GM21576 (cell line): ENCODE measurements around the gene ANK2.
"Not testable (repeated sequence)": the region's sequence is repeated elsewhere in the genome, so short reads cannot be mapped to it uniquely, and the experiment has no call there.

Experiments used
- ATAC-seq: cut with Tn5 transposase; IDR thresholded peaks from one replicate; pipeline ENCODE4 v1.9.1; 2021; ENCODE audit warnings: mild to moderate bottlenecking, moderate library complexity; ENCODE audit not compliant: unreplicated experiment

ANK2 gene

DNA sequence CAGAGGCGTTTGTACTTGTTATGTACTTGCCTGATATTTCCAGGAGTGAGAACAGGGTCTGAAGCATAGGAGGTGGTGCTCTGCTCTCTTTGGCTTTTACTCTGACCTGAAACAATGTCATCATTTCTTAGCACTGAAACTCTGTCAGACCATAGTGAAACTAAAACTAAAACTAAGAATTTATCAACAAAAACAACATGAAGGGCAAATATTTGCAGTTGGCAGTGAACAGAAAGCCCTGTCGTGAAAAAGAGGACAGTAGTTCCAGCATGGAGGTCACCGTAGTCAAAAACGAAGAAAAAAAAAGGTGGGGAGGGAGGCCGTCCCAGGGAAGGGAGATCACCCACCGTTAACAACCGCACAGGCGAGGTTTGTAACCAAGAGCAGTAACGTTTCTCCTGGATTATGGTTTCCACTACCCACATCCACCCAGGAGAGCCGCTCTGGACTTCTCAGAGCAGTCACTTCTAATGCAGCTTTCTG is 97.5 kb downstream of the ANK2 start:
- ATAC-seq = peak; percentile 82

DNA sequence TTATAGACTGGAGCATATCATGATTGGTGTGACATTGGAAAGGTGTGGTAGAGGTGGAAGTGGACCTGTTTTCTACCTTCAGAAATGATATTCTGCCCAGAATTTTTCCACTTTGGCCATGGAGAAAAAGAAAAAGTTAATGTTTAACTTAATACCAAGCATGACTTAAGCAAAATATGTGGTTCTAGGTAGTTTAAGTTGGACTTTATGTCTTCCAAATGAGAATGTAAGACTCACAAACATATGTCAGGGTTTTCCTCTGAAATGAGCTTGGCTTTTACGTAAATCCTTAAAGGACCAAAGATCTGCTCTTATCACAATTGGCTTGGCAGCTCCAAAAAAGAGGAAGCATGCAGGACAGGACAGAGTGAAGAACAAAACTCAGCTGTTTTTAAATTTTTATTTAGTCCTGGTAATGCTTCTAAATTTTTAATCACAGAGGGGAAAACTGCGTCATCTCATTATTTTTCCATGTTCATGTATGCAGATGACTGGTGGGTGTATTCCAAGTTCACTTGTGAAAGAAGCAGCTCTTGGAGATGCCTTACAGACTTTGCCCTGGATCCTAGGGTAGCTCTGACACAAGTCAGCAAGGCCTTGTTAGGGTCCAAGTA is 98.2 kb downstream of the ANK2 start:
- ATAC-seq = no peak

DNA sequence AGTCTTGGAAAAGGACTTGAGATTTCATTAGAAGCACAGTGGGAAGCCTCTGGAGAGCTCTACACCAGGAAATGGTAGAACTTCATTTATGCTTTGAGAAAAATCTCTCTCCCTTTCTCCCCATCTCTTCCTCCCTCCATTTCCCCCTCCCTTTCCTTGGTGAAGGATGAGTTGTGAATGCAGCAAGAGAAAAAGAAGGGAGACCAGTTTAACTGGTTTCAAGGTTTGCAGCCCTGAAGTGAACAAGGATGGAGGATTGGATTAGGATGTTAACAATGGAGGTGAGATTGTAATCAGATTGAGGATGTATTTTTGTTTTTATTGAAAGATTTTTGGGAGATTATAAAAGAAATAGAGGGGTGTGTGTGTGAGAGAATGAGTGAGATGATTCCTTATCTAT is 99.5 kb downstream of the ANK2 start:
- ATAC-seq = no peak

DNA sequence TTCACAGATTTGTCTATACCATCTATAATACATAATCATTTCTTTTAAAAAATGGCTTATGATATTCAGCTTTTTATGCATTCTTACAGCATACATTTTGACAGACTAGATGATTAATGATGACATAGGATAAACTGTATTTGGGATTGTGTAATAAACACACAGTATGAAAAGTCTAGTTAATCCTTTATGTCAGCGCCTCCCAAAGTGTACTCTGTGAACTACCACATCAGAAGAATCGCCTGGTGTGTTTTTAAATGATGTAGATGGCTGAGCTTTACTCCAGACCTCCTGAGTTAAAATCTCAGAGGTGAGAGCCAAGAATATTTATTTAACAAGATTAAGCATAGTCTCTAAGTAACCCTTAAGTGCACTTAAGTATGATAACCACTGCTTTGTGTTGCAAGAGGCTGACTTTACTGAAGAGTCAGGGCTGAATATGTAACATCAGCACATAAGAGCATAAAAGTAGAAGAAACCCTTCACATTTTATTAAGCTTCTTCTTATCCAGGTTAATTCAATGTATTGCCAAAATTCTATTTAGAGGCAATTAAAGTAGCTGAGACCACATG is 104.2 kb downstream of the ANK2 start:
- ATAC-seq = no peak

DNA sequence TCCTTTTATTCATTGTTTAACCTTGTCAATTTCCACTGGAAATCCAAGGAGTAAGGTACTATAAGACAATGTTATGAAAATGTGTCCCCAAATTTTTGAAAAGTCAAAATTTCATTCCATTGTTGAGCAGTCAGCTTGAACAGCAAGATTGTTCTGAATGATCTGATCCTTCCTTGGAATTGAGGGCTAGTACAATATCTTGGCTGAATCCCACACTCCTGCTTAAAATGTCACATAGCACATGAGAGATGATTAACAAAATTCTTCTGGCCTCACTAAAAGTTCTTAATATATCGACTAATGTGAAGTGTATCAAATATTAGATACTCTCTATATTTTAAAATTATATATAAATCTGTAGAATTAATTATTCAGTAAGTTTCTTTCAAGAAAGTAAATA is 104.8 kb downstream of the ANK2 start:
- ATAC-seq = no peak

DNA sequence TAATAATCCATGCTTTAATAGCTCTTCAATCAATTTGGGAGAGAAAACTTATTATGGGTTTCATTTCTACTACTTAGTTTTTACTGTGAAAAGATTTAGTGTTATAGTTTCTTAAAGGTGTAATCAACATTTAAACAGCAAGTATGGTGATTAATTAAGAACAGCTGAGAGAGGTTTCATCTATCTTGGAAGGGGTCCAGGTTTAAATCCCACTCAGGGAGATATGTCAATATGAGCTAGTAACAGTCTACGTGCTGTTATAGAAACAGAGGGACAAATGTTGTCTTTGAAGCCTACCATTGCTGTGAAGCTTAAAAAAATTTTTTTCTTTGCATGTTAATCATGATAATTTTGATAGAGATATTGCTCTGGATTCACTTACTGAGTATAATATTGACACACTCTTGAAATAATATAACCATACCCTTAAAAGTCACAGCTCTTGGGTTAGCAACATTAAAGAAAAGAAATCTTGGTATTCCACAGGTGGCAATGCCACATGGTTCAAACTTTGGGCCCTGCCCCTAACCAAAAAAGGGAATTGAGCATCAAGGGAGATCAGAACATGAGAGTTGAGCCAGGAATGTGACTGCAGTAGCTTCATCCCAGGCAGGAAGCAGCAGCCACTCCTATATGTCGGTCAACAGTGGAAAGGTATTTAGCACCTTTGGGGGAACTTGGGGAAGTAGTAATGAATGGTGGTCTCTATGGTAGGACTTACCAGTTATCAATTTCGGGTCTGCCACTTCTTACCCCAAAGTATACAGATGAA is 107.8 kb downstream of the ANK2 start:
- no peak for ATAC-seq

DNA sequence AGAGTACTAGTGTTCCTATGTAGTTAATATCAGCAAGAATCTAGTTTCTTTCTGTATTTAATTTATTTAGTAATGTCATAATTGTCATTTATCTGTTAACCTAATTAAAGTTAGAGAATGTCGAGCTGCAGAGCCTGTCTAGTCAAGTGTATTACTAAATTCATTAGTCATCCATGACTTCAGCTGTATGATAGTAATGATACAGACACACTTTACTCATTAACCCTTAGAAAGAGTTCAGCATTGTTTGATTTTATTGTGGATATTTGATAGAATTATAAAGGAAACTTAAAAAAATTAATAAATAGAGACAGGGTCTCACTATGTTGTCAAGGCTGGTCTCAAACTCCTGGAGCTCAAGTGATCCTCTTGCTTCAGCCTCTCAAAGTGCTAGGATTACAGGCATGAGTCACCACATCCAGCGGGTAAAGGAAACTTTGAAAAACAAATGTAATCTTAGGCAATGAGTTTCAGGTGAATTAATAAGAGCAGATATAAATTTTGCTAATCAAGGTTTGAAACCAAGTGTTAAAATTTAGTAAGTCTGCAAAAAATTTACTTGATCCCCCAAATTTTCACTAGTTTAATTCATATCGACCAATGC is 110.6 kb downstream of the ANK2 start:
- ATAC-seq = no peak

DNA sequence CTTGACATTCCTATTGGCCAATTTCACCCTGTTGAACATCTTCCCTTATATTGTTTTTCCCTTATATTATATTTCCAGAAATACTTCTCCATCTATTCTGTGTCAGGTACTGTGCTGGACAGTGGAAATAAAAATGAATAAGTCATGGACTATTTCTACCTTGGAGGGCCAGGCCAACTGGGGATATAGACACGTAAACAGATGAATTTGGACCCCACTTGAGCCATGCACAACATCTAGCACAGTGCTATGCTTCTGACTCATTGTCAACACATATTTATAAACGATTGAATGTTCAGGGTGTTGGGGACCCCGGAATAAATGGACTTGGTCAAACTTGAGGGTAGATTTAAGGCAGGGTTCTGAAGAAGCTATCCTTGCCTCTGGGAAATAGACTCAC is 111.1 kb downstream of the ANK2 start:
- ATAC-seq = no peak

DNA sequence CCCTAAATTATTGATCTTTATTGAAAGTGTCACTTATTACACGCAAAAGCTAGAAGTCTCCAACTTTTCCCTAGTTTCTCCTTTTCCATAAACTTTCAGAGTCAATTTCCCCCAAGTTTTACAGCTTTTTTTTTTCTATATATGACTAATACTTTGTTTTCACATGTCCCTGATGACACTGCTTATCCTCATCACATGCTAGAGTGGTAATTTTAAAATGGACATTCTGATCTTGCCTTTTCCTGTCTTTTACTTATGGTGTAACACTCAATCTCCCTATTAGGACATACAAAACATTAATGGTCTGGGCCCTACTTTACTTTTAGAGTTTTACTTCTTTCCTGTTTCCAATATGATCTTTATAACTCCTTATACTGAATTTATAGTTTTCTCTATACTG is 112.6 kb downstream of the ANK2 start:
- ATAC-seq = no peak

DNA sequence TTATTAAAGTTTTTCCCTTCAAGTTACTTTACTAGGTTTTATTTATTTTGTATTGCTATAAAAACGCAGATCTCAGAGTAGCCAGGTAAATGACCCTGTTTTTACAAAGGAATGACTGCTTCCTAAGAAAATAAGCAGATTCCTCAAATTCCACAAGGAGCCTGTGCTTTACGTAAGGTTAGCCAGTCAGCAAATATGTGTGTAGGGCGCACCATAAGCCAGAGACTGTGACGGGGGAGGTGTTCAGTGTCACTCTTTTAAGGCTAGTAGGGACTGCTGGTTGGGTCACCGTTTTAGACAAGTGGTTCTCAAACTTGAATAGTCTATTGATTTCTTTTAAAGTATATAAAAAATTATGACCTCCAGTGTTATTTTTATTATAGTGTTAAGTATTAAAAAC is 119.9 kb downstream of the ANK2 start:
- ATAC-seq = no peak

DNA sequence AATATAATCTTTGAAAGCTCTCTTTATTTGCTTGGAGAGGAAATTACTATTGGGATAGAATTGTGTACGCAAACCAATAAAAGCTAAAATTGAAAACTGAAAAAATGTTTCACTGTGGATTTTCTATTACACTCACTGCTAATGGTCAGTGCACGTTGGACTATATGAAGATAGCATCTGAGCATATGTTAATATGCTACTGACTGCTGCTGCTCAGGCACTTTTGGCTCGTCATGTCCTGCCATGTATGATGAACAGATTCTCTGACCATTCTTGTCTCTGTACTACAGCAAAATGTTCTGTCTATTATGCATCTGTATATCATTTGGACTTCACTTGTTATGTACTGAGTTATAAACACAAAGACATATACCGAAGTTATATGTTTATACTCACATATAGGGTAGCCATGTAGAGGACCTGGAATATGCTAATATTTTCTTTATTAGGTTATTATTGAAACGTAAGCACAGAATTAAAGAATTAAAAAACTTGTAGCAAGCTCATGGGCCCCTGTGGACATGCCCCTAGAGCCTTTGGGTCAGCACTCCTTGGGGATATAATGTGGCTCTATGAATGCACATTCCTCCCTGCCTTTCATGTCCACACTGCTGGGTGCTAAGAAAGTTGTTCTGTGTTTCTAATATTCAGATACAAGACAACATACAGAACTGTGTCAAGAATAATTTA is 120.8 kb downstream of the ANK2 start:
- ATAC-seq = no peak

DNA sequence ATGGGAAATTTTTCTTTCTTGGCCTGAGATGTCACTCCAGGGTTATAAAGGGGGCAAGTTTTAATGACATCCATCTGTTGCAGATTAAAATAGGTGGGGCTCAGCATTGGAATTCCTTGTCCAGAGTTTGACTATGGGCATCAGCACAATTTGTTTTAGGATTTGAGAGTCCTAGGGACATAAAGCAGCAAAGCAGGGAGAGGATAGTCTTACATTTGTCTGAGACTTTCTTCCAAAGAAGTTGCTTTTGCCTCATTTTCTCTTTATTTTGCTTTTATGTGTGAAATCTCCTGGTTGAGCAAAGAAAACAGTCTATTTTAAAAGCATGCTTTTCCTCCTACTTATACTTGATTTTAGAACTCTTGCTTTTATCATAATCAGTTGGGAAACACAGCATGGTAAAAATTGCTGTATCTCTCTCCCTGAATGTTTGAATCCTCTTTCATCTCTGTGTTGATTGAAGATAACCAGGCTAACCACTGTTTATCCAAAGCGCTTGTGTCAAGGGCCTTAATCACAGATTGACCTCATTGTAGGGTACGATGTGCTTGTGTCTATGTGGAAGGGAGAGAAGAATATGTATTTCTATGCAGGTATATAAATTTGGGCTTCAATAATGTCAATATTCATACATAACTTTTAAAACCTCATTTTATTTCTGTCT is 121.5 kb downstream of the ANK2 start:
- no peak for ATAC-seq

DNA sequence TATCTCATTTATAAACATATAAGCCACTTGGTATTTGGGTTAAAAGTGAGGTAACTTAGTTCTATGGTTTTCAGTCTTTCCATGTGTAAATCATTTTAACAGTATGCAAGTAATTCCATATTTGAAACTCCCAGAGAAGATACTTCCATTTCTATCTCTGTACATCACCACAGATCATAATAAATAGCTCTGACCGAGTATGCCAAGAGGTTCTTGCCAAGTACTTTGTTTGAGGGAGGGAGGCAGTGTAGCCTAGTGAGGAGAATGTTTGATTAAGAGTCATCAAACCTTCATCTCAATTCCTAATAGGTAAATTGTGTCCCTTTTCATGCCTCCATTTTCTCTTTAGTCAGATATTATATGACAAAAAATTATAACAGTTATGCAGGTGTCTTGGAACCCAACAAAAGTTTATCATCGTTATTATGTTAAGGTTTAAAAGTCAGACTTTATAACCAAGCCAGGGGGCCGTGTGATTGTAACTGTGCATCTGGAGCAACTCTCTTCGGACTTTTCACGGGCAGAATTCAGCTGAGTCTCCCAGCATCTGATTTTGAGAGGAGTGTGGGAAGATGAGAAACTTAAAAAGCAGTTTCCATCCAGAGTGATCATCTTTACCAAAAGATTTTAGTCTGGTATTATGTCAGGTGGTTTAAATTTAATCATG is 123.8 kb downstream of the ANK2 start:
- no peak for ATAC-seq

DNA sequence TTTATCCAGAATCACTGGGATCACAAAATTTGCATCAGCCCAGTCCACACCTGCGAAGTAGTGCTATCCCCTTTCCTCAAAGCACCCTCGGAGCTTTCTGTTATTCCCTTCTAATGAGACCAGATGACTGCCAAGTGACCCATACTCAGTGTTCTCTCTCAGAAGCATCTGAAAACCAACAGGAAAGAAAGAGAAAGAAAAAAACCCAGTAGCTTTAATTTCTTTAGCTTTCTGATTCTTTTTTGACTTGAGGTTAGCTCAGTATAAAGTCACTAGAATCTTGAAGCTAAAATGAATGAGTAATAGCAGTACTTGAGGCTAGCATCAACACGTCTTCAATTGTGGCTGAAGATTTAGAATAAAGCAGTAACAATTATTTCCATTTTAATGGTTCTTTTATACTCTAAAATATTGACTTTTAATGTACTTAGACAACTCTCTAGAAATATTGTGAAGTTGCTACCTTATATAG is 124.4 kb downstream of the ANK2 start:
- no peak for ATAC-seq

DNA sequence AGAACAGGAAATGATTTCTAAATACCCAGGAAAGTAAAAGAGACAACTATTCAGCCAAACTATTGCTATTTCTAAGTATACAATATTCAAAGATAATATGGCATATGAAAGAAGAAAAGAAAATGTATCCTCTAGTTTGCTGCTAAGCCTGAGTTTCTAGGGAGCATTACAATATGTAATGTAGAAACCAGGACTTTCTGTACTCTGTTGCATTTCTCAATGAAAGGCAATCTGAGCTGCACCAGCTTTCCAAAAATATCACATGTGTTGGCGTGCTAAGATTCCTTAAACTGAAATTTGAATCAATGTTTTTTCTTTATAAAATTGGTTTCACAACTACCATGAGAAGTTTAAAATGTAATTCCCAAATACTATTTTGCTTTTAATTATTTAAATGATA is 129.6 kb downstream of the ANK2 start:
- no peak for ATAC-seq

DNA sequence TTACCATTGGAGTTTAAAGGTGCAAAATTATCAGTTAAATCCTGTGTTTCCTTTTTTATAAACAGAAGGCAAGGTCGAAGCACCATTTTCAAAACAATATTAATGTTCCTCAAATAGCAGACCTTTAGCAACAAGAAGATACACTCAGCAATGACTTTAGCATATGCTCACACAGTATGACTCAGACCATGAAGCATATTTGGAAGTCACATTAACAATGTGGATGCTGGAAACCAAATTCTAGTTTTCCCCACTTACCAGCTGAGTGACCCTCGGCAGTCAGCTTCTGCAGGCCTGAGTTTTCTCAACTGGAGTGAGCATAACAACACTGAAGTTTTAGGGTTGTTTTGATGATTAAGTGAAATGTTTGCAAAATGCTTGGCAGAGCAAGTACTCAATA is 130.5 kb downstream of the ANK2 start:
- ATAC-seq = no peak

DNA sequence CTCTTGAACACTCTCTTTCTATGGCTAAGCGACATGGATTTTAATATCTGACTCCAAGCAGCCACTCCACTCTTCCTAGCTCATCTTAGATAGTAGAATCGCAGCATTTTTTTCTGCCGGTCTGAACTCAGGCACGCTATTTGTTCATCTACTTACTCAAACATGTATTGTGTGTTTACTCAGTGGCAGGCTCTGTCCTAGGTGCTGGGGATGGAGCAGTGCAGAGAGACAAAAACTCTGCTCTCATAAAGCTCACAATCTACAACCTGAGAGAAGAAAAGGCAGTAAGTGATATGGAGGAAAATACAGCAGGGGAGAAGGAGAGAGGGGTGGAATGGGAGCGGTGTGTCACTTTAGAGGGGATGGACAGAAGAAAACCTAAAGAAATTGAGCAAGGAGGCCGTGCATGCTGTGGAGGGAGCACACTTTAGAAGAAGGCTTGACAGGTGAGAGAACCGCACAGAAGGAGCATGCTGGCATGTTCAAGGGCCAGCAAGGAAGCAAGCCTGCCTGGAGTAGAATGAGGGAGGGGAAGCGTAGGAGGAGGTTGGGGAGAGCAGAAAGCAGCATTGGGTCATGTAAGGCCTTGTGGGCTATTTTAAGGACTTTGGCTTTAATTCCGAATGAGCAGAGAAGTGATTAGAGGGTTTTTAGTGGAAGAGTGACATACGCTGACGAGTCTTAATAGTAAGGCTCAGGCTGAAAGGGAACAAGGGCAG is 132.0 kb downstream of the ANK2 start:
- no peak for ATAC-seq

DNA sequence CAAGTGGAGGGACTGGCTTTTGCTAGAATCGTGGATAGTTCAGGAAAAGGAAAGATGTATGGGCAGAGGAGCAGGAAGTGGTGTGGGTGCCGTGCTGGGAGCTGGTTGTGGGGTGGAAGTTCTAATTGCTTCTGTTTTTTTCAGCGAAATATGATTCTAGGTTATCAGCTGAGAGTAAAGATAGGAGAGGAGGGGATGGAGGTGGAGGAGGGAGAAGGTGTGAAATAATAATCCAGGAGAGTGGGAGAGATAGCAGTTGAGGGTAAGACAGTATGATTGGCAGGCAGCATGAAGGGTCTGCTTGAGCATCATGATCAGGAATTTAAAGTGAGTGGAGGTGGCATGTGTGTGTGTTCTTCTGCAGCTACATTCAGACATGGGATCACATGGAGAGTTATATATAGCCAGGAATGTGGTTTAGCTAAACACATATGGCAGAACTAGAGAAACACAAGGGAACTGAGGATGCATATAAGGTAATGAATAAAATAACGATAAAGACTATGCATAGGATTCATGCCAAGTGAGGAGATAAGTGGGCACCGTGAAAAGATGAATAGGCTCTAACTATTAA is 133.7 kb downstream of the ANK2 start:
- no peak for ATAC-seq

DNA sequence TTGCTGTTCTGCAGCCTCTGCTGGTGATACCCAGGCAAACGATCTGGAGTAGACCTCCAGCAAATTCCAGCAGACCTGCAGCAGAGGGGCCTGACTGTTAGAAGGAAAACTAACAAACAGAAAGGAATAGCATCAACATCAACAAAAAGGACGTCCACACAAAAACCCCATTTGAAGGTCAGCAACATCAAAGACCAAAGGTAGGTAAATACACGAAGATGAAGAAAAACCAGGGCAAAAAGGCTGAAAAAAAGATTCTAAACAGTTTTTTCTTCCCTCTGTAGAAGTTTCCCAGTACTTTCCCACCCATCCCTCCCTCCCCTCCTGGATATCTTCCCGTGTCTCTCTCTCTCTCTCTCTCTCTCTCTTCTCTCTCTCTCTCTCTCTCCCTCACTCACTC is 136.8 kb downstream of the ANK2 start:
- not testable (repeated sequence) for ATAC-seq
